Measurements from ENCODE around the gene WTAP.
"Not testable (repeated sequence)": the region's sequence is repeated elsewhere in the genome, so short reads cannot be mapped to it uniquely, and the experiment has no call there.

WTAP gene

DNA sequence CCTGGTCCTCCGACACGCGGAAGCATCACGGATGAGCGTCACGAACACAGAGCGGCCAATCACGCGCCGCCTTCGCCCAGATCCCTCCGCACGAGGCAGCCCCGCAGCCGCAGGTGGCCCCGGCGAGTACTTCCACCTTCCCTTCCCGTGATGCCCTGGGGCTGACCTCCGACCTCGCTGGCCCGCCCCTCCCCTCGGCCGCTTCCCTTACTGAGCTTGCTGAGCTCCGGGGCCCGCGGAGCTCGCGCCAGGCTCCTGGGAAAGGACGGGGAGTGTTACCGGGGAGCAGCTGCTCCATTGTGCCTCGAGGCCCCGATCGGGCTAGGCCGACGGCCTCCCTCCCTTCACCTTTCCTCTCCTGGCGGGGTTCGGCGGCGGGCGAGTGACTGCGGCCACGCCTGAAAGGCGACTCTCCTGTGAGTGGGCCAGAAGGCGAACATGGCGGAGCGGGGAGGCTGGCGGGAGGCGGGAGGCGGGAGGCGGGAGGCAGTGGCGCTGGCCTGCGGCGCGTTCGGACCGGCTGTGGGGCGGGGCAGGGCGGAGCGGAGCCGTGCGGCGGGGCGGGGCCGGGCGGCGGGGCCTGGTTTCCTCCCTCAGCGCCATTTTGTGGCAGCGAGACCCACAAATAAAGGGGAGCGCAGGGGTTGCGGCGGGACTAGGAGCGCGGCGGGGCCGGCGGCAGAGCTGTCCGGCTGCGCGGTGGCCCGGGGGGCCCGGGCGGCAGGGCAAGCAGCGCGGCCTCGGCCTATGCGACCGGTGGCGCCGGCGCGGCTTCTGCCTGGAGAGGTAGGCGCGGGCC lies at the start of gene WTAP:
WTAP (plus strand) TSS at position 589 of the 799 bp plus-strand sequence. CDS start 8,760 bp downstream, outside the sequence.
- peak; percentile 94 for DNase-seq

DNA sequence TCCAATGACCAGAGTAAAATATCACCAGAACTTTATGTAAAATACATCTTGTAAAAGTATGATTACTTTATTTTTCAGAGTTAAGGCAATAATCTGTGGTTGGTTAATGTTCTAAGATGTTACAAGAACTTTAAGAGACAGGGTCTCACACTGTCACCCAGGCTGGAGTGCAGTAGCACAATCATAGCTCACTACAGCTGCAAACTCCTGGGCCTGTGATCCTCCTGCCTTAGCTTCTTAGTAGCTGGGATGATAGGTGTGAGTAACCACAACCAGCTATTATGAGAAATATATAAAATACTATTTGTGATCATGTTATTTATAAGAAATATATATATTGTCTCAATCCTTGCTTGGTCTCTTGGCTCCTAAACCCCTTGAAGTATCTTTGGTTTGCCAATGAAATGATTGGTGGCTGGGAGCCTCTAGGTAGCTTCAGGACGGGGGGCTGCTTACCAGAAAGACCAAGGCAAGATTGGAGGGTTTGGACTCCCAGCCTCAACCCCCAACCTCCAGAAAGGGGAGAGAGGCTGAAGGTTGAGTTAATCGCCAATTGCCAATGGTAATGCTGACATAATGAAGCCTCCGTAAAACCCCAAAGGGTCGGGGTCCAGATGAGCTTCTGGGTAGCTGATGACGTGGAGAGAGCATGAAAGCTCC lies 49.7 kb upstream of the WTAP start:
- no peak for DNase-seq

DNA sequence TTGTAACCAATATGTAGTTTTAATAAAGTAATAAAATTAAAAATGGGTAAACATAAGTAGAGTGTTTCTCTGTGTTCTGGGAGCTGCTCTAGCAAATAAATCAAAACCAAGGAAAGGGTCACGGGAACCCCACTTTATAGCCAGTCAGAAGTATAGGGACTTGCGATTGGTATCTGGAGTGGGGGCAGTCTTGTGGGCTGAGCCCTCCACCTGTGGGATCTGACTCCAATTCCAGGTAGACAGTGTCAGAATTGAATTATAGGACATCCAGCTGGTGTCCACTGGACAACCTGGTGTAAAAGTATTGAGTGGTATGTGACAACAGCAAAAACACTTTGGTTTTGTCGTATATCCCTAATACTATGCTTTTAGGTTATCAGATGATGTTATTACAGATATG lies 48.7 kb upstream of the WTAP start:
- no peak for DNase-seq

DNA sequence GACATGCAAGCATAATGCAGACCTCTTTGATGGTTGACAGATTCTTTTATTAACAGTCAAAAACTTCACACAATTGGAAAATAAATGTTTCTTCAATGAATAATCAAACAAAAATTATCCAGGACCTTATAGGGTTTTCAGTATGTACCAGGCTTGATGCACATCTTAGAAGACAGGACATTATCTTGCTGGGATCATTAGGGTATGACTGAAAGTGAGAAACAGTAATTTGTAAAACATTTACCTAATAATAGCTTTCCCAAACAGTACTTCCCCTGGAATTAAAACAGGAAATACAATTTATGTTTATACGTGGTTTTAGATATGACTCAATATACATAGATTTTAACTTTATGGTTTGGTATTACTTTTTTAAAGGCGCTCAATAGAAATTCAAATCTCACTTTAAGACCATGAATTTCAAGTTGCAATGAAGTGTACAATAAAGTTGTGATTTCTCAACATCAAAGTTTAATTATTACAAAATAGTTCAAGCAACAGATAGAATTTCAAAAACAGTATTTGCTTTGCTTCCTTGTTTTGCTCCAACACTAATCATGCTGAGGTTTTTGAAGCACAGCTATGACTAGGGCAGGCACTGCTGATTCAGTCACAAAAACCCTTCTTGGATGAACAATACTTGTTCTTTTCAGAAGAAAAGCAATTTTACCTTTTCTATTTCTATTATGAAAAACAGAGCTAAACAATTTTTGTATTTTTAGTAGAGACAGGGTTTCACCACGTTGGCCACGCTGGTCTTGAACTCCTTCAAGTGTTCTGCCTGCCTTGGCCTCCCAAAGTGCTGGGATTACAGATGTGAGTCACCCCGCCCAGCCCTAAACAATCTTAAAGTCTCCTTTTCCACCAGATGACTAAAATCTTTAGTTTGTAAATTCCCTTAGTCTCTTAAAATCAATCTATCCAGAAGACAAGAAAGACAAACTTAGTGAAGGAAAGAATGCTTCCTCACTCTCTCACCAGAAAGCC lies 47.9 kb upstream of the WTAP start:
- peak; percentile 56 for DNase-seq

DNA sequence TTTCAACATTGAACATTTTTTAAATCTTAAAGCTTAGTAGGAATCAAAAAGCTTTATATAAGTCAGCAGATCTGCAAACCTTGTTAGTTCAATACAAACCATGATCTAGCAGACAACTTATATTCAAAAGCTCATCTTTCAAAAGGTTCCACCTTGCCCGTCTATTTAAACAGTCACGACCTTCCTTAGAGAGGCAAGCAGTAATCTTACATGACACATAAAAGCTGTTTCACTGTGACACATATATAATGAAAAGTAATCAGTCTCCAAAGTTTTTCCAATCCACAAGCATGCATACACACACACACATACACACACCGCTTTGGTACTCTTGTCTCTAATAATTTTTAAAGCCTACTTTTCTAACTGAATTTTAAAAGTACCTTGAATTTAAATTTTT lies 47.2 kb upstream of the WTAP start:
- no peak for DNase-seq

DNA sequence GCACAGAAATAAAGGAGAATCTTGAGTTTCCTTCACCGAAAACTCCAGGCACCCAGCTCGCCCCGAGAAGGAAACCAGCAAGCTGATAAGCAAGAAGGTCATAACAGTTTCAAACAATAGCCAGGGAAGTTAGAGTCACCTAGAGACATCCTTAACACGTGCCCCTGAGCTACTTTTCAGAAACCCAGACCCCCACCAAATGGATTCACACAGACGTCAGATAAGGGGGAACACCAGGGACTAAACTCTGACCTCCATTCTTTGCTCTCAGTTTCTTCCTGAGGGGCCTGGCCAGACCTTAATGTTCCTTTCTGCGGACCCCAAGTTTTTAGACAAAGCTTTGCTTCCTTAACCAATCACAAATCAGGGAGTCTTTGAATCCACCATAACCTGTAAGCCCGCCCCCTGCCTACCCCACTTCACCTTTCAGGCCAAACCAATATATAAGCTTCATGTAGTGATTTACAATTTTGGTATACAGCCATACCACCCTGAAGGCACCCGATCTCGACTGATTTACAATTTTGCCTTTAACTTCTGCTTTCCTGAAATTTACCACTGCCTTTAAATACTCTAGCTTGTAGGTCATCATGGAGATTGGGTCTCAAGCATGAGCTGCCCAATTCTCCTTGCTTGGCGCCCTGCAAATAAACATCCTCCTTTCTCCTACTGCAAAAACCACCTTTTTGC lies 46.0 kb upstream of the WTAP start:
- DNase-seq: no peak

DNA sequence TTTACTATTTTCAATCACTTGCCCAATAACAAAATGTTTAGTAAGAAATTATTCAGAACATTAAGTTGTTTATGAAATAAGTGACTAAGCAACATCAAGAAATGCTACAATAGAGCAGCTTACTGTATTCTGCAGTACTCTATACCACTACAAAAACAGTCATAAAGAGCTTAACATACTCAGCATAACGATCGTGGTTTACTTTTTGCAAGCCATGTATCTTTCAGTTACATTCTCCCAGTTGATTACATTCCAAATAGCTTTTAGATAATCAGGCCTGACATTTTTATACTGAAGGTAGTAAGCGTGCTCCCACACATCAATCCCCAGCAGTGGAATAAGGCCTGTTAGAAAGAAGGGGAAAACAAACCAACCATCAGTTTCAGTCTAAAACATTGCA lies 45.0 kb upstream of the WTAP start:
- DNase-seq: no peak

DNA sequence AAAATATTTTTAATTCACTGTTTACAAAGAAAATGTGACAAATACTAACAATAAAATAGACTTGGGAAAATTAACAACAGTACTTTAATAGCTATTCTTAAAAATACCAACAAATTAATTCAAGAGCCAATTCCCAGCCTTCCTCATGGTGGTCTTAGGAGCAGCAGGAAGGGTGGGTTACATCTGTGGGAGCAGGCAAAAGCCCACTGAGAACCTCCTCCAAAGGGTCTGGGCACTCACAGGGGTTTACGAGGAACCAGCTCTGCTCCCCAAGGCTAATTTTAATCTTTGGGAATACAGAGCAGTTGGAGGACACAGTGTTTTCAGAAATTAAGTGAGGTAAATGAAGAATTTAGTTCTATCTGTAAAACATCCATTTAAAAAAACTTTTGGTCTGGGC lies 44.5 kb upstream of the WTAP start:
- DNase-seq: no peak

DNA sequence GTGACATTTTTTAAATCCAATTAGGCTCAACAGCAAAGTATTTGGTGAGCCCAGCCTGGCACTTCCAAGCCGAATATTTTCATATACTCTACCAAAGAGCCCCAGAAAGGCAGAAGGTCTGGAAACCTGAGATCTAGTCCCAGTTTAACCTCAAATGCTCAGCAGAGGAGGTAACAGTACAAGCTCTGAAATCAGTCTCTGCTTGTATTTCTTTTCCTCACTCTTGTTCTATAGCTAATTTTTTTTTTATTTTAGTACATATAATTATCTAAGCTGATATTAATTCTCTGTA lies 43.3 kb upstream of the WTAP start:
- no peak for DNase-seq

DNA sequence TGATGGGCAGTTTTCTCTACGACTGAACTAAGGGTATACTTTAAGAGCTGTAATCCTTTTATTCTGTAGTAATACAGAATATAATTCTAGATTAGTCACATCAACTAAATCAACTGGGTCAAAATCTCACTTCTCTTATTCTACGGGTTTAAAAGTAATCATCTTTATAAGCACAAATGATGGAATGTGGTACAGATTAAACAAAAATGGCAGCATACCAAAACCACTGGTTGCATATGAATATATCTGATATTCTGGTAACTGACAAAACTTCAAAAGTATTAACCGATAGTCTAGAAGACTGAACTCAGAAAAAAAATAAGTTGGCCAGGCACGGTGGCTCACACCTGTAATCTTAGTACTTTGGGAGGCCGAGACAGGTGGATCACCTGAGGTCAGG lies 41.3 kb upstream of the WTAP start:
- no peak for DNase-seq

DNA sequence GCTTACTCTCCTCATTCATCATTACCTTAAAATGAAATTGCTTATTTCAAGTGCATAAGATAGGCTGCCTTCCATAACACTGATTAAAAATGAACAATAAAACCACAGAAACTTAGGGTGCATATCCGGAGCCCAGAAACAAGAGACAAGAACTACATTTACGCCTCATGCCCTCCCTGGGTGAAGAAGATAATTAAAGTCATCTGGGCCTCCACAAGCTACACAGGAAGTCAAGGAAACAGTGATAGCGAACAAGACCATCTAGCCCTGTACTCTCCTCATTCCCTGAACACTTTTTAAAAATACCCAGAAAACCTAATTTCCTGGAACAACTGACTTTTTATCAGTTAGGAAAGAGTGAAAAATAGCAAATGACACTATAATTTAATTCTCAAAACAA lies 40.6 kb upstream of the WTAP start:
- no peak for DNase-seq

DNA sequence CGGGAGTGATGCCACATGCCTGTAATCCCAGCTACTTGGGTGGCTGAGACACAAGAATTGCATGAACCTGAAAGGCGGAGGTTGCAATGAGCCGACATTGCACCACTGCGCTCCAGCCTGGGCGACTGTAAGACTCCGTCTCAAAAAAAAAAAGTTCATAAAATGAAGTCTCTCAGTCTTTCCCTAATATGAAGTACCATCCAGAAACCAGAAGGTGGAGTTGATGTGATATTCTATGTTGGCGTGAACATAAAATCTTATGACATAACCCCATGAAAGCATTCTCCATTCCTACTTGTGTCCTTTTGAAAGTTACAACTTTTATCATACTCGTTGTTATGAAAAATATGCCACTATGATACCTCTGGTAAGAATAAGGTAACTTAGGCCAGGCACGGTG lies 40.0 kb upstream of the WTAP start:
- no peak for DNase-seq

DNA sequence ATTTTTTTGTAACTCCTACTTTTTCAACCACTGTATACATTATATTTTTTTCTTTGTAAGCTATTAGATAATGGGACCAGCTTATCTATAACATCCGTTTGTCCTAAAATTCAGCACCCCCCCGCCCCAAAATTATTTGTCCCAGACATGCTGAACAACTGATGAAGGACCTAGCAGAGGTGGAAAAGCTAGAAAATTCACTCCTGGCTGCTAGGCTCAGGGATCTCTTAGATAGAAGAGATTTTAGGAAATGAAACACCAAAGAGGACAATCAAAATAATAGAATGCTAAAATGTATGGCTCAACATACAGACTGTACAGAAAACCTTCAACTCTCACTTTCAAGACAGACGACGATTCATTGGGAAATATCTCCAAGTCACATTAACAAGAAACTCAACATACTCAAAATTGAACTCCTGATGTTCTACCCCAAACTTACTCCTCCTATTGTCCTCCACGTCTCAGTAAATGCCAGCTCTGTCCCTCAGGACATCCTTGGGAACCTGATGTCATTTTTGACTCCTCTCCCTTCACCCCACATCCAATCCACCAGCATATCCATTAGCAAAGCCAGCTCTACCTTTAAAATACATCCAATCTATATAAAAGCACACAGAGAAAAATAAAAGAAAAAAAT lies 38.9 kb upstream of the WTAP start:
- no peak for DNase-seq

DNA sequence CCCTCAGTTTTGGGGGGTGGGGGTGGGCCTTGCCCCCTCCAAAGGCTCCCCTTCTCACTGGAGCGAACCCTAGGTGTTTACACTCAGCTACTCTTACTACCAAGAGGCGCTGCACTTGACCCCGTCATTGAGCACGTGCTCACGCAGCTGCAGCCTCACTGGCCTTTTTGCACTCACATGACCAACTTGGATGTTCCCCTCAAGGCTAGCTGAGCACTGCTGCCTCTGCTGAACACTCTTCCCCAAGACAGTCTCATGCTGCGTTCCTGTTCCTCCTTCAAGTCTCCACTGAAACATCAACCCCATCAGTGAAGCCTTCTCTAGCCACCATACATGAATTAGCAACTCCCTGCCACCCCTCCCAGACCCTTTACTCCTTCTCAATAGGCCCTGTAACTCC lies 38.3 kb upstream of the WTAP start:
- DNase-seq: no peak

DNA sequence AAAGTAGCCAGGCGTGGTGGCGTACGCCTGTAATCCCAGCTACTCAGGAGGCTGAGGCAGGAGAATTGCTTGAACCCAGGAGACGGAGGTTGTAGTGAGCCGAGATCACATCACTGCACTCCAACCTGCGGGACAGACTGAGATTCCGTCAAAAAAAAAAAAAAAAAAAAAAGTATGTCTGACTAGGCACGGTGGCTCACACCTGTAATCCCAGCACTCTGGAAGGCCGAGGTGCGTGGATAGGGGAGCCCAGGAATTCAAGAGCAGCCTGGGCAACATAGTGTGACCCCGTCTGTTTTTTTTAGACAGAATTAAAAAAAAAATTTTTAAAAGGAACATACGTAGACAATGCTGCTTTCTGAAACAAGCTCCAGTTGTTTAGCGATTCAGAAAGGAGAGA lies 37.2 kb upstream of the WTAP start:
- not testable (repeated sequence) for DNase-seq

DNA sequence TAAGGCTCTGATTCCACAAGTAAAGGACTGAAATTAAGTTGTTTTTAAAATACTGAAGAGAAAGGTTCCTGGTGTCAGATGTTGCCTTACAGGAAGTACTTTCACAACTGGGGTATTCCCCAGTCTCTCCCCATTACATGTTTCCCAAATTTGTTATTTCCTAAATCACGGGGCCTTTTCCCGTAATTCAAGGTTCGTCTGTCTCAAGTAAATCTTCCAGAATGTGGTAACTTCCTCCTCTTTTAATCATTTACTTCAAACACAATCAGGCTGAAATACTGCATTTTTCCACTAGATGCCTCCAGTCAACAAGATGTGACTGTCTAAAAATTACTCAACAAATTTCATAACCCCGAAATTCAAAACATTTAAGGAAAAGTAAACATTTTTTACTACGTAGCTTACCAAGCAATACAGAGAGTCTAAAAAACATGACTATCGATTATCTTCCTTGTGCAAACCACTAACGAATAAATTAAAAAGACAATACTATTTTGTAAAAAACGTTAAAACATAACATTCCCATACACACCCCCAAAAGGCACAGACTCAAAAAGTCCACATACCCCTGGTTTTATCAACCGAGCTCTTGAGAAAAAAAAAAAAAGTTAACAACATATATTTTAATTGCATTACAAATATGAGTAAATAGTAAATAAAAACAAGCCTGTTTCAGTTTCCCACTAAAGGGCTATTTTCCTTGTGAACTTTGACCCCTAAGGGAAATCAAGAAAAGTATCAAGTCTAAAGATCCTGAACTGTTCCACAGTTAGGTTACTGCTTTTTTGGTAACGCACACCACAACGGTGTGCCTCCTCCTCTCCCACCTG lies 36.0 kb upstream of the WTAP start:
- peak; percentile 83 for DNase-seq

DNA sequence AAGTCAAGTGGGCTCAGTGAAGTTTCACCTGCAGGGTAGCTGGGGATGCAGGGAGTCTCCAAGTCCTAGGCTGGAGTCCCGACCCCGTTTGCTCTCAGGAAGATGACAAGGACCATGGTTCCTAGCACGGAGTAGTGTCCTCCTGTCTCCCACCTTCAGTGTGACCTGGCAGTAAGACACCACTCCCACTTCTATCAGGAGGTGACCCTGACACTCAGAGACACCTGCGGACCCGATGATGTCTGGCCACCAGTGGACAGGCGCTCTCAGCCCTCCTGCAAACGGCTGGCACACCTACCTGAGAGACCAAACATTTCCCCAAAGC lies 35.4 kb upstream of the WTAP start:
- DNase-seq: no peak

DNA sequence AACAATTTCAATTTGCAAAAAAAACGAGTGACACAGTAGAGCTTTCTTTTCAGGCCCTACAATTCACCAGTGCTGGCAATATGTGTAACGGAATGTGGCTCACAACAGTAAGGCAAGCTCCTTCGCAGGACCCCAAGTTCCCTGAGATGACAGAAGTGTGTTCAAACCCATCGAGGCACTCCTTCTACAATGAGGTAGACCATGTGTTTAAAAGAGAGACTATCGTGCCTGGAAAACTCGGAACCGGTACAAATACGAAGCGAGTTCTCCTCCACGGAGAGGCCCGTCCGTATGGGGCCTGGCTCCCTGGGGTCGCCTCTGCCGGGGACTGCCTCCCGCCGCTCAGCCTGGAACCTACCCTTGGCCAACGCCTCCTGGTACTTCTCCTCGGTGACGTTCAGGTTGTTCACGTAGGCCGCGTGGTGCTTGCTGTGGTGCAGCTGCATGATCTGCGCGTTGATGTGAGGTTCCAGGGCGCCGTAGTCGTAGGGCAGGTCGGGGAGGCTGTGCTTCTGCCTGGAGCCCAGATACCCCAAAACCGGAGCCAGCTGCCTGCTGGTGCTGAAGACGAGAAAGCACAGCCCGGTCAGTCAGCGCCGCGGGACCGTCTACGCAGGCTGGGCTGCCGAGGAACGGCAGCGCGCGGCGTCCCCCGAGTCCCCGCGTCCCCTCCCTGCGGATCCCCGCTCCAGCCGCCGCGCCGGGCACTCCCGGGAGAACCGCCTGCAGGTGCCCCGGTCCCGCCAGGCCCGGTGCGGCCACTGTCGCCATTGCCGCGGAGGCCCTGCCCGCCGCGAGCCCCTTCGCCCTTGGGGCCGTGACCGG lies 34.8 kb upstream of the WTAP start:
- DNase-seq: peak; percentile 44

DNA sequence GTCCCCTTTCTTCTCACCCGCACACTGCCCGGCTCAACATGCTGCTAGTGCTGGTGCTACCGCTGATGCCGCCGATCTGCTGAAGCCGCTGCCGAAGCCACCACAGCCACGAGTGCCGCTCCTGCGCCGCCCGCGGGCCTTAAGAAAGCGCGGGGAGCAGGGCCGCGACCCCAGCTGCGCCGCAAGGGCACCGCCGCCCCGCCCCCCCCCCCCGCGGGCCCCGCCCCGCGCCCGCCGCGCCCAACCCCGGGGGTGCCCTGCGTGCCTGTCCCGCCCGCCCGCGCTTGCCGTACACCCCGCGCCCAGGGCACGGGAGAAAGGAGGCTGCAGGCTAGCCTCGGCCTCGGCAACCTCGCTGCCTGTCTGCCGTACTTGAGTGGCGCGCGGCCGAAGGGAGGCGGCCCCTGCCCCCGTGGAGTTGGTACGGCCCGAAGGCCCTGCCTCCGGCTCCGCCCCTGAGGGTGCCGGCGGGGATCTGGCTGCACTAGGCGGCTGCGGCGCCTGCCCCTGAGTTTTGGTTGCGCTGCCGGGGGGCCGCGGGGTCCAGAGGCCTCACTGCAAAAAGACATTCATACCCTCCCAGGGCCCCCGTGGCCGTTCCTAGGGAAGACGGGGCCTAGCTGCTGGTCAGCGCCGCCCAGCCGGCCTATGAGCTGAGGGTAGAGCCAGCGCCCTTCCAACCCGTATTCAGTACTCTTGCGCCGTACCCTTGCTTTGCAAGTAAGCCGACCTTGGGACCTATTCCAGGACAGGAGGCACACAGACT lies 34.0 kb upstream of the WTAP start, which contains the start of gene SOD2:
SOD2 (minus strand) TSS at position 114 of the 766 bp plus-strand sequence; CDS start at position 40, 74 bp downstream.
- peak; percentile 85 for DNase-seq
